HG03025 (cell line): ENCODE results near the gene JADE1.

Experiments used
- ATAC-seq: cut with Tn5 transposase; IDR thresholded peaks from one replicate; pipeline ENCODE4 v1.9.1; 2021; ENCODE audit warnings: mild to moderate bottlenecking, moderate library complexity; ENCODE audit not compliant: unreplicated experiment, low FRiP score

JADE1 gene

DNA sequence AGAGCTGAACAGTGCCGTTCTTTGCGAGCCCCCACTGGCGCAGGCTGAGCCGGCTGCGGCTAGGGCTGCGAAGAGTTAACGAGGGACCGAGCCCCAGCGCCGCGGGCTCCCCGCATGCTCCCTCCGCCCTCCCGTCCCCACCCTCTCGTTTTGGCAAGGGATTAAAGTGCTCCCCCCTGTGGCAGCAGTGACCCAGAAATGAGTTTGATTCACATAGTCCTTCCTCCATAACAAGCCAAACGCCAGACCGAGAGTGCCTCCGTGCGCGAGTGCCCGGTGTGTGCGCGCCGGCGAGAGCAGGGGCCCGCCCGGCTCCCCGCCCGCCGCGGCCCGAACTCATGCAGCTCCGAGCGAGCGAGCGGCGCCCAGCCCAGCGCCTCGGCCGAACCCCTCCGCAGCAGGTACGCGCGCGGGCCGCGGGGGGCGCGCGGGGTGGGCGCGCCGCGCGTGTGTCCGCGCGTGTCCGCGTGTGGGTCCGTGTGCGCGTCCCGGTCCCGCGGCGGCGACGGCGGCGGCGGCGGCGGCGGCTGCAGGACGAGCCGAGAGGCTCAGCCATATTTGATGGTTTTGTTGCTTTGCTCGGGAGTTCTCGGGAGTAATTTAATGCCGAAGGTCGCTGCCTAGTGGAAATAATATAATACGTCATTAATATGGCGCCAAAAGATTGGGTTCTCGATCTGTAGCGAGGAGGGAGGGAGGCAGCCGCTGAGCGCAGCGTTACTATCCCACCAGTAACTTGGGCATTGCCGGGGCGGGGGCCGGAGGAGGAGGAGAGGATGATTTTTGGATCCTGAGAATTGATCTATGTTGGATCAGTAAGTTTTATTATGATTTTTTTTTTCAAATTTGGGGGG is at the start of gene JADE1:
Gene JADE1, plus strand, starts transcription at position 224 of the 854 bp plus-strand sequence. CDS start 22,059 bp downstream, outside the sequence.
- ATAC-seq, result peak; percentile 40

- no peak for ATAC-seq
Observed at GRCh38 chr4:128766781-128767180, 42.7 kb upstream of the JADE1 start.

DNA sequence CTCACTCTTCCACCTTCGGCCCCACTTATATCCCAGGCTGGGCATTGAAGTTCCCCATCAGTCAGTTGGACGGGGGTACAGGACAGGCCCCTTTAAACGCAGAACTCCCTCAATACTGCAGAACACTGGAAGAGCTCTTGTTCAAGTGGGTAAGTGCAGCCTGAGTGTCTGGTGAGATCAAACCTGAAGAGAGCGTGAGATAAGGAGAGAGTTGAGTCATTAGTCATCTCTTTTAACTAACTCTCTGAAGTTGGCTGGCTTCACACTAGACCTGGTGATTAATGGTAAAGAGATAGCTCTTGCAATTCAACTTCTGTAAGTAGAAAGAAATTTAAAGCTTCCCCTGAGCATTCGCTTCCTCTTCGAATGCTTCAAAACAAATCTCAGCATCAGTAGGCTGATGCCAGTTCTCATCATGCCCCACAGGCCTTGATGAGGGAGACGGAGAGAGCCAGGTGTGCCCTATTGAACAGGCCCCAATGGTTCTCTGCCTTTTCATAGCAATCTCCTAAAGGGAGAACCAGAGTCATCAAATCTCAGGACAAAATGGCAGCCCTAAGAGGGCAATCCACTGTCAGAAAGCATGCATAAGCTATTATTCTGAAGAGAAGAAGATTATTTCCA is 41.0 kb upstream of the JADE1 start:
- ATAC-seq, result no peak

DNA sequence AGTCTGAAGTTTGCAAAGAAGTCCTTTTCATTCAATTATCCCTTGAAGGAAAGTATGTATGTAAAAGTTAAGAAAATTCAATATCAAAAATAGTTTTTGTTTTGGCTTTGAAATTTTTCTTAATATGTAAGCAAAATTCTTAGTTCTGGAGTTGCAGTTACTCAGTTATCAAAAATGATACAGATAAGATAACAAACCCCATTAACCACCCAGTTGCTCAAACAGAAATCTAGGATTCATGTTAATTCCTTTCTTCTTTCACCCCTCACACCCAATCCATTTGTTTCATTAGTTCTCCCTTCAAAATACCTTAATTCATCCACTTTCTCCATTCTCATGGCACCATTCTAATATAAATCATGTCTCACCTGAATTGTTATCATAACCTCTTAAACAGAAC is 40.5 kb upstream of the JADE1 start:
- ATAC-seq, result no peak

DNA sequence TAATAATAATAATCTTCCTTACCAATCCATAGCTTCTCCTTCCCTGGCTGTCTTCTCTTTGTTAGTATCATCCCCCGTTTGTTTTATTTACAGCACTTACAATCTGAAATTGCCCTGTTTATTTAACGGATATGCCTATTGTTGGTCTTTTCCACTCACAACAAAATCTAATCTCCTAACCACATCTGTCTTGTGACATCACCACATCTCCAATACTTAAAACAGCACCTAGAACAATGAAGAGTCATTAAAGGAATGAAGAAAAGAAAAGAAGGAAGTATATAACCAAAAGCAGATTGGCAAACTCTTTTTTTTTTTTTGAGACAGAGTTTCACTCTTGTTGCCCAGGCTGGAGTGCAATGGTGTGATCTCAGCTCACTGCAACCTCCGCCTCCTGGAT is 38.7 kb upstream of the JADE1 start:
- ATAC-seq, result no peak

DNA sequence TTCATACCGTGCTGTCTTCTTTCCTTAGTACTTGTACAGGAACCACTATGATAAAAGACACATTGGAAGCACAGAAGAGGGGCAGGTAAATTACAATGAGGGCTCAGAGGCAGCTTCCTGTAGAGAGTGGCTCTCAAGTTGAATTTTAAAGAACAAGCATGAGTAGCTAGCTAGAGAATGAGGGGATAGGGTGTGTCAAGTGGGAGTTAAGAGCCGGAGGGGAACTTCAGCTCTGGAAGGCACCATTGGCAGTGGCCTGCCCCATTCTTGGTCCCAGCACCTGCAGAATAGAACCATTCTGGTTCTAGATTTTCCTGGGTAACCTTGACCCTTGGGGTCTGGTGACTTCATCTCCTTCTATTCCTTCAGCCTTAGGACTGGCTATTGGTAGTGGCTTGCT is 34.0 kb upstream of the JADE1 start:
- no peak for ATAC-seq

DNA sequence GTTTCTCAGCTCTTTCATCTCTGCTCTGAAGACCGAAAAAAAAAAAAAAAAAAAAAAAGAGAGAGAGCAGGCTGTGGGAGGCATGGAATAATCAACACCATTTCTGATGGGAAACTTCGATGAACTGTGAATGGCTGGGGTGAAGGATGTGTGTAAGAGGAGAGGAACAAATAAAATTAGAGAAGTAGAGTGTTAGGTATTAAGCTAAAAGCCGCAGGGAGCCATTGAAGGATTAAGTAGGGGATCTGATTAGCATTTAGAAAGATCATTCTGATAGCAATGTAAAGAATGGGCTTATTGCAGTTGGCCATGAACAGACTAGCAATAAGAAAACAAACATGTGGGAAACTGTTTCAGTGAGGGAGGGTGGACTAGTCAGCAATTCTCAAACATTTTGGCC is 33.6 kb upstream of the JADE1 start:
- ATAC-seq, result no peak

DNA sequence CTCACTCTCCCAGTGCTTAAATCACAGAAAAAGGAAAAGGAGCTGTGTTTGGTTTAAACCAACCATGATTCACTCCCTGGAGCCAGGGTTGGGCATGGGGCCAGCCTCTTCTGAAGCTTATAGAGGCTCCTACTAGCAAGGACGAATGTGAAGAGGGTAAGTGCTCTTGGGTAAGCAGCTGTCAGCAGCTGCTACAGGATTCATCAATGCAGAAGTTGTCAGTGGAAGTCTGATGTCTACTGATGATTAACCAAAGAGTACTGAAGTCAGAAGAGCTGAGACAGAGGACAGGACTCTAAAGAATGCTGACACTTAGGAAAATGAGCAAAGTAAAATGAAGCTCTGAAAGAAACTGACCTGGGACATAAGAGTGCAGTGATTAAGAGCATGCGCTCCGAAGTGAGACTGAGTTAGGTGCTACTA is 32.7 kb upstream of the JADE1 start:
- ATAC-seq, result no peak

DNA sequence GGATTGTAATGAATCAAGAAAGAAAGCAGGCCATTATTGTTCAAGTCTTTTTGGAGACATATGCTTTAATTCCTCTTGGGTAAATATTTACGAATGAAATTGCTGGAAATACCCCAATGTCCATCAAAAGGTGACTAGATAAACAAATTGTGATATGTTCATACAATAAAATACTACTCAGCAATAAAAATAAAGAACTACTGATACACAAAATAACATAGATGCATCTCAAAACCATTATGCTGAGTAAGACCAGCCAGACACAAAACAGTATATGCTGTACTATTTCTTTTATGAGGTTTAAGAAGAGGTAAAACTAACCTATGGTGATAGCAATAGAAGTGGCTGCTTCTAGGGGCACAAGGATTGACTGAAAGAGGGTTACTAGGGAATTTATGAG is 28.8 kb upstream of the JADE1 start:
- ATAC-seq, result no peak

GRCh38 chr4:128782076-128782715 is 27.3 kb upstream of the JADE1 start:
- ATAC-seq, result no peak

DNA sequence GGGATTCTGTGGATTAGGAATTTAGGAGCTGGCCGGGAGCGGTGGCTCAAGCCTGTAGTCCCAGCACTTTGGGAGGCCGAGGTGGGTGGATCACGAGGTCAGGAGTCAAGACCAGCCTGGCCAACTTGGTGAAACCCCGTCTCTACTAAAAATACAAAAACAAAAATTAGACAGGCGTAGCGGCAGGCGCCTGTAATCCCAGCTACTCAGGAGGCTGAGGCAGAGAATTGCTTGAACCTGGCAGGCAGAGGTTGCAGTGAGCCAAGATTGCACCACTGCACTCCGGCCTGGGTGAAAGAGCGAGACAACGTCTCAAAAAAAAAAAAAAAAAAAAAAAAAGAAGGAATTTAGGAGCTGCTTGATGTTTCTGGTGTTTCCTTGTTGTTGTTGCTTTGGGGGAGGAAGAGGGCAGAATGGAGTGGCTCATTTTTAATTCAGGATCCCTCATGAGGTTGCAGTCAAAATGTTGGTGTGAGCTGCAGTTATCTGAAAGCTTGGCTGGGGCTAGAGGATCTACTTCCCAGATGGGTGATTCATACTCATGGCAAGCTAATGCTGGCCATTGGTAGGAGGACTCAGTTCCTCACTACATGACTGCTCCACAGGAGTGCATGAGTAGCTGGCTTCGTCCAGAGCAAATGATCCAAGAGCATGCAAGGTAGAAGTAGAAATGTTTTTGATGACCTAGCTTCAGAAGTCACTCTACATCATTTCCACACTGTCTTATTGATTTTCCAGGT is 26.5 kb upstream of the JADE1 start:
- no peak for ATAC-seq

DNA sequence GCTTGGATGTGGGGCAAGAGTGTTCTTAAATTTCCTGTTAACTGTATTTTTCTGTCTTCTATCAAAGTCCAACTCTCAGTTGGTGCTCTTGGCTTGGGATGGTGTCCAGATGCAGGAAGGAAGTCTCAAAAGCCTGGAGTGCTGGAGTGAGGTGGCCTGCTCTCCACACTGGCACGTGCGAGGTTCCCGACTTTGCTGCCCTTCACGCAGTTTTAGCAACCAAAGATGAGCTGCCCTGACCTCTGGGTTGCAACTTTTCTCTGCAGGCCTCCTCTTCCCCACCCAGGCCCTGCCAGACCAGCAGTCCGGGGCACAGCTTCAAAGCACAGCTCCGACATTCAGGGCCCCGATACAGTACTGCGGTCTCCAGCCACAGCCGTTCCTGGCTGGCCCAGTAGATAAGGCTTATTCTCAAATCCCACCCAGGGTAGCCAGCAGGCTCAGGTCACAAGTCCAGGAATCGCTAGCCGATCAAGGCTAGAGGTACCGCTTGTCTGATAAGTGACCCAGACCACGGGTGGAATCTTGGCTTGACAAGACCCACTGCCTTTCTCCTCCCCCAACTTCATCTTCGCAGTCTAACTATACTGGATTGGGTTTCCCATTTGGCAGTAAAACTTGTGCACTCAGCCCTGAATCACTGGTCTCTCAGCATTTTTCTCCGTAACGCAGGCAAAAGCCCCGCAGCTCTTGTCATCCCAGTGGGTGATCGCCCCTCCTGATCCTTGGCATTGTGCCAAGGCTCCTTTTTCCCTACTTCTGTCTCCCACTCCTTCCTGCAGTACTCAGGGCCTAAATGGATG is 21.8 kb upstream of the JADE1 start:
- no peak for ATAC-seq

DNA sequence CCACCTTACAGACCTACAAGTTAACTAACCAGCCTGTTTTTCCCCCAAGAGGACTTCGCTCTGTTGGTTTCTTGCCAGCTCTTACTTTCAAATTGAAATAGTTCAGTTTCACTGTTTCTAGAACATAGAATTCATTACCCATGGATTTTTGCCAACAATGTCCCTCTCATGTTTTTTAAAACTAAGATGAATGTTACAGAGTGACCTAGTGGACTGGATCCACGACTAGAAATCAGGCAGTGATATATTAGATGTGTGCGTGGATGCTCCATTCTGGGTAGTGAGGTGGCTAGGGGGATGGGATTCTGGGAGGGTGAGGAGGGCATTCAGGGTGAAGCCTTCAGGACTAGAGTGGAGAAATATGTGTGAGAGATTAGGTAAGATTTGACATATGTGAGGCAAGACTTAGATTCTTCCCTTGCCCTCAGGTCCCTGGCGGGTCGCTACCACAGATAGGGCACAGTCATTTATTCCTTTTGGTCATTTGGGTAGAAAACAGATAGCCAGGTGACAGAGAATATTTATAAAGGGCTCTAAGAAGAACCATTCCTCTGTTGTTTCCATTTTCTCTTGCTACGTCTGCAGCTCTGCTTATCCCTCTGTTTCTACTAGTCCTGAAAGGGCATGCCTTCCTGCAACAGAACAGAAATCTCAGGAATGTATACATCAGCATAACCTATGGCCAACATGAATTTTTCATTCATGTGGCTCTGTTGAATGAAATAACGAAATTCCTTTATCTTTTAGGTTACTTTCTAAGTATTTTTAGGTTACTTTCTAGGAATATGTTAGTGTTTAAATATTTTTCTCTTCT is 15.4 kb upstream of the JADE1 start:
- ATAC-seq, result no peak

- no peak for ATAC-seq
Observed at GRCh38 chr4:128796934-128797333, 12.6 kb upstream of the JADE1 start.

GRCh38 chr4:128800284-128800683 is 9.2 kb upstream of the JADE1 start:
- ATAC-seq, result no peak

GRCh38 chr4:128800701-128801284 is 8.7 kb upstream of the JADE1 start:
- ATAC-seq, result no peak

DNA sequence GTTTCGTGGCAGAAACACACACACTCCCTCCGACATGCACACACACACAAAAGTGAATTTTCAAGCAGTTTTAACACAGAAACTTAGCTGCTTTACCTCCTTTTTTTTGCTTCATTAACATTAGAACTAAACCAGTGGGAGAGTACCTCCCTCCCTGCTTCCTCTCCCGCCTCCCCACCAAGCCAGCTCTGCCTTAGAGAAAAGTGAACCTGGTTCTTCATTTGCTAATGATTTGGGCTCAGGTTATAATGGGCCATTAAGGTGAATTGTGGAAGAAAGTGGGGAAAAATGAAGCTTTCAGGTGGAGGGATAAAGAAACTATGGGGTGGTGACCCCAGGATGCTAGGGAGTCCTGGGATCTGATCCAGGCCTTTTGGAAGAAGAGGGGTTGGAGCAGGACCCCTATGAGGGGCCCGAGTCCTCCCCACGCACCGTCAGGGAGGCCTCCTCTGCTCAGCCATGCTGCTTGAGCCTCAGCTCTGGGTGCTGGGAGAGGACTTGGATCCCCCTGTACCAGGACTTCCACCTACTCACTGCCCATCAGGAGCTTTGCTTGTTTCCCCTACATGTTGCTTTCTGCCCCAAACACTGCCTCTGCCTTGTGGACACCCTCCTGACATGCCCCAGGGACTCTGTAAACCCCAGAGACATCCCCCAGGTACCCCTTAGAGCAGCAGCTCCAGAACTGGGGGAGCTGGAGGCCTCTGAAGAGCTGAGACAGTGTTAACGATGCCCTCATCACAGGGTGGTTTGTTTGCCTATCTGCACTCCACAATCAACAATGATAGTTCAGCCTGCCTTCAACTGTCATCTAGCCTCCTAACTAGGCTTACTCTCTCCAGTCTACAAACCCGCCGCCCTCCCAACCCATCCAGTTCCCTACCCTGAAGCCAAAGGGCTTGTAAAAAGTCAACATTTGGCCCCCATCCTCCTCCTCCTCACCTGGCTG is 6.5 kb upstream of the JADE1 start:
- ATAC-seq, result no peak

- ATAC-seq, result no peak
Observed at GRCh38 chr4:128803783-128804182, 5.7 kb upstream of the JADE1 start.
